Retinal pigment epithelial cell (primary cell): ENCODE data around the gene ANKFY1.
"Not testable (repeated sequence)": the region's sequence is repeated elsewhere in the genome, so short reads cannot be mapped to it uniquely, and the experiment has no call there.

ENCODE experiments used
- DNase-seq: peaks from one replicate; pipeline ENCODE4 v3.0.0-alpha.2; 2010; ENCODE audit warnings: low read depth
- H3K4me3 ChIP-seq: 2 replicates; pipeline ENCODE4 v1.5.1; 2011; ENCODE audit warnings: mild to moderate bottlenecking, low read length, control low read depth, moderate library complexity
- CTCF ChIP-seq: conservative IDR thresholded peaks from 2 replicates; pipeline ENCODE4 v1.5.1; 2011; ENCODE audit warnings: low read depth, low read length, control low read depth, inconsistent platforms

The ANKFY1 gene

DNA sequence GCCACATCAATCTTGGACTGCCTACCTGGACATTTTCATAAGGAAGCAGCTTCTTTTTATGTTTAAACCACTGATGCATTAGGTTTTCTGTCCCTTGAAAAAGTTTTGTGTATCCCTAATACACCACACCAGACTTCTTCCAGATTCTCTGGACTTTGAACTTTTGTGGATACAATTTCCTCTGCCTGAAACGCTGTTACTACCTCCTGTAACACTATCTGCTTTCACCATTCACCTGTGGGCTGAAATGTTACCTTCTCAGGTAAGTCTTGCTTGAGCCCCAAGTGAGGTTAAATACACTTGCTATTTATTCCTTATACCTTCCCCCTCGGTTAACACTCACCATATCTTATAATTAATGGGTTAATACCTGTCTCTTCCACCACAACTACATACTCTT lies 123.7 kb downstream of the ANKFY1 start:
- no peak for TF ChIP-seq CTCF
- DNase-seq = no peak
- H3K4me3 ChIP-seq = no peak overlapping the region

GRCh38 chr17:4138906-4139526 lies 124.8 kb downstream of the ANKFY1 start:
- H3K4me3 ChIP-seq, DNase-seq: not testable (repeated sequence)

DNA sequence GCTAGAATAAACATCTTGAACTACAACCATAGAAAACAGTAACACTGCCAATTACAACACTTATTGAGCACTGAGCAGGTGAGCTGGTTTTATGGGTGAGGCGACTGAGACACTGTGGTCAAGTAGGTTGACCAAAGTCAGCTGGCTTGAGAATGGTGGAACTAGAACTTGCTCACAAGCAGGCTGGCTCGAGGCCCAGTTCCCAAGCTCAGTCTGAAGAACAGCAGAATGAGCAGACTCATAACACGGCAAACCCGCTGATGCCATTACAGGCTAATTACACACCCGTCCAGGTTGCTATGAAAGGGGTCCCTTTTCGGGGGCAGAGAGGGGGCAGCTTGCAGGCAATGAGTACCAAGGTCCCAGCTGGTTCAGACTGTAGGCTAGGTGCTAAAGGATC lies 127.4 kb downstream of the ANKFY1 start:
- TF ChIP-seq CTCF = no peak
- no peak overlapping the region for H3K4me3 ChIP-seq
- DNase-seq = peak; percentile 49

DNA sequence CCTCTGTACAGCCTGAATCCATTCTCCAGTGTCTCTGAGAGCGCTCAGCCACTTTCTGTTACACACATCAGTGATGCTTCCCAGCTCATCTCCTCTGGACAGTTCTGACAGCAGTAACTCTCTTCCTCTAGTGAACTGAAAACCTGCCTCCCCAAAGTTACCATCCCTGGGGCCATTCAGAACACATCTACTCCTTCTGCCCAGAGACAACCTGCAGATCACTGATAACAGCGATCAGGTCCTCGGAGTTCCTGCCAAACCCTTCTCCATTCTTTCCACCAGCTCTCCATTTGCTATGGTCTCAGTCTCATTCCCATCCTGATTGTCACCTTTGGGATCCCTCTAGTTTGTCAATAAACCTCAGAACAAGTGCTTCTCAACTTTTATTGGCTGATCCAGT lies 128.3 kb downstream of the ANKFY1 start:
- no peak for DNase-seq
- no peak for TF ChIP-seq CTCF
- no peak overlapping the region for H3K4me3 ChIP-seq

DNA sequence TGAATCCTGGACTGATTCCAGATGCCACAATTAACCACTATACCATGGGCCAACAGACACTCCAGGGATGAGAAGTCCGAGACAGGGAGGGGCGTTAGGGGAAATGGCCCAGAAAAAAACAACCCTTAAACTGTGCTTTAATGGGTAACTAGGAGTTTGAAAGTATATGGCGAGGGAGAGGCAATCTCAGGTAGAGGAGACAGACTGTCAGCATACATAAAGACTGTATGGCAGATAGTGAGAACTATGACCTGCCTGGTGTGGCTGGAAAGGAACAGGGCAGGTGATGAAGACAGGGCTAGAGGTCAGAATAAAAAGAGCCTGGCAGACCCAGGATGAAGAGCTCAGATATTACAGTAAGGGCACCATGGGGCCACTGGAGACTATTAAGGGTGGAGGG lies 129.1 kb downstream of the ANKFY1 start:
- no peak for DNase-seq
- TF ChIP-seq CTCF = no peak
- no peak overlapping the region for H3K4me3 ChIP-seq

DNA sequence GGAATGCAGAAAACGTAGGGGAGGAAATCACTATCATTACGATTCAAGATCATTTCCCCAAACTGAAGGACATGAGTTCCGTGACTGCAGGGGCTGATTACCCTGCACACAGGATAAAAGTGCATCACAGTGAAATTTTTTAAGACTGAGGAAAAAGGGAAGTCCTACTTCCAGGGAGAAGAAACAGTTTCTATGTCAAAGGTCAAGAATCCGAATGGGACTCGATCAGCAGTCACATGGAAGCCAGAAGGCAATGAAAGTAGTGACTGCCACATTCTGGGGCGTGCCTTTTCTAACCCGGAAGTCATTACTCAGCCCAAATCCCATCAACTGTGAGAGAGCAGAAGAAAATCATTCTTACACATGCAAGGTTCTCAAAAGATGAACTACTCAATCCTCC lies 133.1 kb downstream of the ANKFY1 start:
- no peak overlapping the region for H3K4me3 ChIP-seq
- no peak for TF ChIP-seq CTCF

GRCh38 chr17:4127555-4127954 lies 136.2 kb downstream of the ANKFY1 start:
- no peak for TF ChIP-seq CTCF

More for the DNA sequence above, 133.1 kb downstream of the ANKFY1 start:
- no peak for DNase-seq

DNA sequence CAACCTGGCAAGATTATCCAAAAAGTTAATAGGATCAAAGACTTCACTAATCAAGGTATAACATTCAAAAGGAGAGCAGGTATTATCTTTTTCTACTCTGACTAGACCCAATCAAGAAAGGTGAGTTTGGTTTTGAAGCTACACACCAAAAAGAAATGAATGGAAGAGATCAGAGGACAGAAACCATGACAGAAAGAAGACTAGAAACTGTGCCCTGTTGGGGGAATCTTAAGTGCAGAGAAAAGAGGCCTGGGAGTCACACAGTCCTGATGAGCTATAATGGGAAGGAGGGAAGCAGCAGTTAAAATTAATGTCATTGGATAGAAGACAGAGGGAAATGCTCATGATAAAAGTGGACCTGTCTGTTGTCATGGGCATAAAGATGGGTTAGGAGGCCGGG lies 138.2 kb downstream of the ANKFY1 start:
- no peak for TF ChIP-seq CTCF
- H3K4me3 ChIP-seq = no peak overlapping the region

More at GRCh38 chr17:4127555-4127954, 136.2 kb downstream of the ANKFY1 start:
- no peak for DNase-seq
- H3K4me3 ChIP-seq = no peak overlapping the region

More for the DNA sequence above, 138.2 kb downstream of the ANKFY1 start:
- DNase-seq = no peak
